ENCODE results near the gene ACSL1. TPM values are rescaled to one million over a fixed set of nuclear protein-coding genes. Genes with fewer than 3 reads are reported as not detected.

Gene ACSL1
- total RNA-seq, 1 donor from 2014 or later, result 5.1 TPM

DNA sequence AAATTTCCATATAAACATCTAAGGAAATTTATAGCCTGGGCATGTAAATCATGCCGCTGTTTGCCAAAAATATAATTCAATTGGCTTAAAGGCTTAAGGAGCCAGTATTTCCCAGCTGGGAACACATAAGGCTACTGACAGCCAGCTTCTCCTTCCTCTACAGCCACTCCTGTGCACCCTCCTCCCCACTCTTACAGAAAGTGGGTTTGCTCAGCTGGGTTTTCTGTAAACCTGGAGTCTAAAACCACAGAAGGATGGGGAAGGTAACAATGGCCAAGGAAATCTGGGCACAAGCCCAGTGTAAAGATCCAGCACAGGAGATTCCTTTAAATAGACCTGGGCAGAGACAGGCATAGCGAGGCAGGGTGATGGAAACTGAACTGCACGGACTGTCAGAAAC lies 18.5 kb downstream of the ACSL1 start:
- no peaks in the 10 kb centered on the region for H3K79me2 ChIP-seq (ENCODE audit: low read depth)
- H3K27me3 ChIP-seq, result peaks cover 100% of the 10 kb centered on the region
- no peak overlapping the region for H3K27ac ChIP-seq
- TF ChIP-seq, protein P1, sequence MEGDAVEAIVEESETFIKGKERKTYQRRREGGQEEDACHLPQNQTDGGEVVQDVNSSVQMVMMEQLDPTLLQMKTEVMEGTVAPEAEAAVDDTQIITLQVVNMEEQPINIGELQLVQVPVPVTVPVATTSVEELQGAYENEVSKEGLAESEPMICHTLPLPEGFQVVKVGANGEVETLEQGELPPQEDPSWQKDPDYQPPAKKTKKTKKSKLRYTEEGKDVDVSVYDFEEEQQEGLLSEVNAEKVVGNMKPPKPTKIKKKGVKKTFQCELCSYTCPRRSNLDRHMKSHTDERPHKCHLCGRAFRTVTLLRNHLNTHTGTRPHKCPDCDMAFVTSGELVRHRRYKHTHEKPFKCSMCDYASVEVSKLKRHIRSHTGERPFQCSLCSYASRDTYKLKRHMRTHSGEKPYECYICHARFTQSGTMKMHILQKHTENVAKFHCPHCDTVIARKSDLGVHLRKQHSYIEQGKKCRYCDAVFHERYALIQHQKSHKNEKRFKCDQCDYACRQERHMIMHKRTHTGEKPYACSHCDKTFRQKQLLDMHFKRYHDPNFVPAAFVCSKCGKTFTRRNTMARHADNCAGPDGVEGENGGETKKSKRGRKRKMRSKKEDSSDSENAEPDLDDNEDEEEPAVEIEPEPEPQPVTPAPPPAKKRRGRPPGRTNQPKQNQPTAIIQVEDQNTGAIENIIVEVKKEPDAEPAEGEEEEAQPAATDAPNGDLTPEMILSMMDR (IDR thresholded peaks at IDR 0.05), result no peak
- TF ChIP-seq EZH2phosphoT487 (IDR thresholded peaks at IDR 0.05) (no peak), EZH2 (IDR thresholded peaks at IDR 0.05) (no peak)
- H3K36me3 ChIP-seq, result no peaks in the 10 kb centered on the region
- Mint-ChIP-seq H3K27ac (no peak overlapping the region), H3K4me1 (peaks cover 14% of the 10 kb centered on the region), H3K27me3 (ENCODE audit: insufficient read depth, low read depth) (peaks cover 10% of the 10 kb centered on the region), H3K36me3 (no peaks in the 10 kb centered on the region), H3K9me3 (no peaks in the 10 kb centered on the region), H3K4me3 (no peak overlapping the region)
- H3K9me3 ChIP-seq (ENCODE audit: low read depth), result no peaks in the 10 kb centered on the region
- H4K20me1 ChIP-seq (ENCODE audit: low read depth), result peaks cover 46% of the 10 kb centered on the region
- DNase-seq (ENCODE audit: low spot score), result no peak
- peaks cover 8% of the 10 kb centered on the region for H3K4me1 ChIP-seq
- H3F3A ChIP-seq (ENCODE audit: low read depth), result peaks cover 14% of the 10 kb centered on the region
- H3K4me3 ChIP-seq, result no peak overlapping the region
- no peak overlapping the region for H3K9ac ChIP-seq
- H2AFZ ChIP-seq (replicated peaks), result no peak overlapping the region
- no peak overlapping the region for H3K4me2 ChIP-seq

DNA sequence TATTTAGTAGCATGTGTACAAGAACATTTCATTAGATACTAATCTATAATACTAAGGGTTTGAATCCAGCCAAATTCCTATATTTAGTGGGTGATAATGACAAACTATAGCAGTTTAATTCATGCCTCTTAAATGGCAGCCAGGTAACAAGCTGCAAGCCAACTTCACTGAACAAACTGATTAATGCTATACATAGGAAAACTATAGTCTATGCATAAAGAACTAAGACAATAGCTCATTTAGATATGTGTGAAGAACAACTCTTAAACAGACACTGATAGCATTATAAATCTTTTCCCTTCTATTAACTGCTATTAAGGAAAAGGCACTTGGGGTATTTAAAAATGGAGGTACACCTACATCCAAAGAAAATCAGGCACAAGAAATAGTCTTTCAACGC lies 19.1 kb downstream of the ACSL1 start:
- peaks cover 14% of the 10 kb centered on the region for H3F3A ChIP-seq (ENCODE audit: low read depth)
- peaks cover 100% of the 10 kb centered on the region for H3K27me3 ChIP-seq
- no peak overlapping the region for H3K4me3 Mint-ChIP-seq
- H3K36me3 ChIP-seq, result no peaks in the 10 kb centered on the region
- no peak overlapping the region for H3K27ac Mint-ChIP-seq
- no peak overlapping the region for H3K9ac ChIP-seq
- peaks cover 46% of the 10 kb centered on the region for H4K20me1 ChIP-seq (ENCODE audit: low read depth)
- H3K4me1 Mint-ChIP-seq, result peaks cover 14% of the 10 kb centered on the region
- no peak for DNase-seq (ENCODE audit: low spot score)
- H3K27me3 Mint-ChIP-seq (ENCODE audit: insufficient read depth, low read depth), result peaks cover 10% of the 10 kb centered on the region
- no peaks in the 10 kb centered on the region for H3K36me3 Mint-ChIP-seq
- no peak overlapping the region for H3K4me2 ChIP-seq
- no peak overlapping the region for H3K27ac ChIP-seq
- H3K79me2 ChIP-seq (ENCODE audit: low read depth), result no peaks in the 10 kb centered on the region
- H2AFZ ChIP-seq (replicated peaks), result no peak overlapping the region
- H3K9me3 Mint-ChIP-seq, result no peaks in the 10 kb centered on the region
- H3K9me3 ChIP-seq (ENCODE audit: low read depth), result no peaks in the 10 kb centered on the region
- no peak for TF ChIP-seq EZH2 (IDR thresholded peaks at IDR 0.05)
- TF ChIP-seq, protein P1 (IDR thresholded peaks at IDR 0.05), result no peak
- no peak overlapping the region for H3K4me3 ChIP-seq
- H3K4me1 ChIP-seq, result peaks cover 8% of the 10 kb centered on the region

DNA sequence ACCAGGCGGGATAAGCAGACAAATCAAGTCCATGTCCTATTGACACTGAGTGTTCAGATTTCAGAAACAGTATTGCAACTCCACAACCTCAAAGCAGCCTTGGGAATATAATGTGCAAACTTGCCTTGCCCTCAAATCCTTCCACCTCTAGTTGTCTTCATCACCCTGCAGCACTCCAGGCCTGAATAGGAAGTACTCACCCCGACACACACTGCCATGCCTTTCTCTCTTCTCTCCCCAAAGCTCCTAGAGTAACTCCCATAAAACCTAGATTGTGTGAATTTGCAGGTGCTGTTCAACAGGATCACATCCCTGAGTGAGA lies 19.6 kb downstream of the ACSL1 start:
- Mint-ChIP-seq H3K4me1 (peaks cover 14% of the 10 kb centered on the region), H3K36me3 (no peaks in the 10 kb centered on the region), H3K9me3 (no peaks in the 10 kb centered on the region), H3K27ac (no peak overlapping the region), H3K27me3 (ENCODE audit: insufficient read depth, low read depth) (peaks cover 10% of the 10 kb centered on the region), H3K4me3 (no peak overlapping the region)
- Histone ChIP-seq H2AFZ (replicated peaks) (no peak overlapping the region), H3K27ac (no peak overlapping the region), H4K20me1 (ENCODE audit: low read depth) (peaks cover 46% of the 10 kb centered on the region), H3K36me3 (no peaks in the 10 kb centered on the region), H3K4me1 (peaks cover 8% of the 10 kb centered on the region), H3K4me2 (no peak overlapping the region), H3K9me3 (ENCODE audit: low read depth) (no peaks in the 10 kb centered on the region), H3K79me2 (ENCODE audit: low read depth) (no peaks in the 10 kb centered on the region), H3F3A (ENCODE audit: low read depth) (peaks cover 14% of the 10 kb centered on the region), H3K9ac (no peak overlapping the region), H3K4me3 (no peak overlapping the region), H3K27me3 (peaks cover 100% of the 10 kb centered on the region)
- TF ChIP-seq EZH2 (IDR thresholded peaks at IDR 0.05) (no peak), EZH2phosphoT487 (IDR thresholded peaks at IDR 0.05) (no peak)
- TF ChIP-seq, protein P1 (IDR thresholded peaks at IDR 0.05), result no peak
- no peak for DNase-seq (ENCODE audit: low spot score)
